Liver (tissue), 9 donors: ENCODE data around the gene MB21D2. TPM values are rescaled to one million over a fixed set of nuclear protein-coding genes. Genes with fewer than 3 reads are reported as not detected.

Experiments
- DNase-seq: peaks from one replicate; pipeline ENCODE4 v3.0.0-alpha.2; 2017; ENCODE audit warnings: low spot score
- H3K27ac ChIP-seq, 2 donors: one replicate each; pipeline ENCODE4 v1.7.0; 2013; ENCODE audit warnings: inconsistent platforms in 2 of 2, low read length in 2 of 2, control low read depth in 1 of 2, low read depth in 1 of 2, mild to moderate bottlenecking in 1 of 2
- H3K27me3 ChIP-seq, 4 donors: one replicate each; pipeline versions ENCODE4 v1.6.1 to v1.7.0; 2013; ENCODE audit warnings: low read length in 3 of 4, inconsistent platforms in 1 of 4, mild to moderate bottlenecking in 1 of 4, moderate library complexity in 1 of 4; ENCODE audit not compliant: control insufficient read depth in 4 of 4, insufficient read depth in 4 of 4
- H3K36me3 ChIP-seq, 4 donors: one replicate each; pipeline versions ENCODE4 v1.6.1 to v1.7.0; 2013; ENCODE audit warnings: low read length in 3 of 4, mild to moderate bottlenecking in 3 of 4, low read depth in 1 of 4, moderate library complexity in 1 of 4; ENCODE audit not compliant: control insufficient read depth in 4 of 4, insufficient read depth in 3 of 4
- H3K4me1 ChIP-seq, 4 donors: one replicate each; pipeline versions ENCODE4 v1.6.1 to v1.7.0; 2013; ENCODE audit warnings: low read length in 3 of 4, mild to moderate bottlenecking in 3 of 4, moderate library complexity in 1 of 4; ENCODE audit not compliant: control insufficient read depth in 4 of 4, insufficient read depth in 4 of 4
- H3K4me3 ChIP-seq, 3 donors: one replicate each; pipeline versions ENCODE4 v1.6.1 to v1.7.0; 2013; ENCODE audit warnings: low read length in 3 of 3, control low read depth in 1 of 3, low read depth in 1 of 3, mild to moderate bottlenecking in 1 of 3
- H3K9ac ChIP-seq, 2 donors: one replicate each; pipeline ENCODE4 v1.7.0; 2013; ENCODE audit warnings: low read length in 2 of 2, mild to moderate bottlenecking in 2 of 2, moderate library complexity in 2 of 2, control low read depth in 1 of 2, low read depth in 1 of 2
- H3K9me3 ChIP-seq, 4 donors: one replicate each; pipeline versions ENCODE4 v1.6.1 to v1.7.0; 2013; ENCODE audit warnings: low read length in 3 of 4; ENCODE audit not compliant: control insufficient read depth in 4 of 4
- EGR1 ChIP-seq, 2 donors: IDR thresholded peaks; 2 replicates each; pipeline ENCODE4 v1.6.1; 2016 to 2018; ENCODE audit warnings: antibody characterized with exemption in 2 of 2, low read depth in 2 of 2
- FOXA1 ChIP-seq: IDR thresholded peaks from 2 replicates; pipeline ENCODE4 v1.6.1; 2016; ENCODE audit warnings: antibody characterized with exemption
- FOXA2 ChIP-seq: IDR thresholded peaks from 2 replicates; pipeline ENCODE4 v1.6.1; 2016; ENCODE audit warnings: antibody characterized with exemption
- HNF4A ChIP-seq, 2 donors: conservative IDR thresholded peaks; 2 replicates each; pipeline ENCODE4 v1.6.1; 2016; ENCODE audit warnings: antibody characterized with exemption in 2 of 2, mild to moderate bottlenecking in 2 of 2
- HNF4G ChIP-seq: IDR thresholded peaks from 2 replicates; pipeline ENCODE4 v1.6.1; 2016; ENCODE audit warnings: antibody characterized with exemption
- JUND ChIP-seq, 2 donors: IDR thresholded peaks; 2 replicates each; pipeline ENCODE4 v1.6.1; 2016; ENCODE audit warnings: antibody characterized with exemption in 2 of 2
- NR2F2 ChIP-seq: IDR thresholded peaks from 2 replicates; pipeline ENCODE4 v1.6.1; 2016; ENCODE audit warnings: antibody characterized with exemption
- RAD21 ChIP-seq, 2 donors: IDR thresholded peaks; 2 replicates each; pipeline ENCODE4 v1.6.1; 2016; ENCODE audit warnings: antibody characterized with exemption in 2 of 2, mild to moderate bottlenecking in 2 of 2
- RXRA ChIP-seq, 2 donors: IDR thresholded peaks; 2 replicates each; pipeline ENCODE4 v1.6.1; 2017 to 2018; ENCODE audit warnings: antibody characterized with exemption in 2 of 2, mild to moderate bottlenecking in 1 of 2
- SP1 ChIP-seq: IDR thresholded peaks from 2 replicates; pipeline ENCODE4 v1.6.1; 2018; ENCODE audit warnings: antibody characterized with exemption, mild to moderate bottlenecking
- YY1 ChIP-seq: IDR thresholded peaks from 2 replicates; pipeline ENCODE4 v1.6.1; 2016; ENCODE audit warnings: antibody characterized with exemption, mild to moderate bottlenecking
- WGBS: extraction: QIAGEN DNeasy Blood & Tissue Kit; methylation state at CpG from one replicate; pipeline ENCODE4 v1.1.7; 2013; 5-methylcytosine and 5-hydroxymethylcytosine counted together
- polyA plus RNA-seq, 2 donors: library from polyadenylated mRNA; stranded (reverse) in 1 of 2; unstranded in 1 of 2; fragments of 200-250 nt in 1 of 2; fragments of >200 nt in 1 of 2; fragmentation: Nextera tagmentation in 1 of 2; extraction: Ambion mirVana in 1 of 2; gene quantifications; one replicate each; pipeline versions ENCODE4 v1.2.1 to v1.2.3, GENCODE V29; 2013 to 2015
- total RNA-seq, 2 donors: library from RNA; depleted of rRNA; stranded (reverse); fragments of >200 nt; gene quantifications; one replicate each; pipeline ENCODE4 v1.2.3, GENCODE V29; 2014
- TF ChIP-seq, protein P1 (sequence below): IDR thresholded peaks from 2 replicates; pipeline ENCODE4 v1.6.1; 2016; ENCODE audit warnings: antibody characterized with exemption
- TF ChIP-seq, protein P2 (sequence below): IDR thresholded peaks from 2 replicates; pipeline ENCODE4 v1.6.1; 2016; ENCODE audit warnings: antibody characterized with exemption, mild to moderate bottlenecking
- TF ChIP-seq, protein P3 (sequence below): IDR thresholded peaks from 2 replicates; pipeline ENCODE4 v1.6.1; 2016; ENCODE audit warnings: antibody characterized with exemption
- TF ChIP-seq, protein P4 (sequence below): IDR thresholded peaks from 2 replicates; pipeline ENCODE4 v1.6.1; 2016; ENCODE audit warnings: antibody characterized with exemption
- TF ChIP-seq, protein P5 (sequence below): fragments of 150-350 bp; IDR thresholded peaks from 2 replicates; pipeline ENCODE4 v1.5.1; 2017; ENCODE audit warnings: improper control_type of control experiment, low read depth, low read length; ENCODE audit not compliant: missing input control
- donor health status: healthy.
- donor health status: healthy.
- donor health status: healthy.
- donor health status: healthy.
- donor health status: healthy.

MB21D2 gene
- total and polyA plus RNA-seq, 4 donors = 0.13 to 1.9 (median 0.46) TPM

DNA sequence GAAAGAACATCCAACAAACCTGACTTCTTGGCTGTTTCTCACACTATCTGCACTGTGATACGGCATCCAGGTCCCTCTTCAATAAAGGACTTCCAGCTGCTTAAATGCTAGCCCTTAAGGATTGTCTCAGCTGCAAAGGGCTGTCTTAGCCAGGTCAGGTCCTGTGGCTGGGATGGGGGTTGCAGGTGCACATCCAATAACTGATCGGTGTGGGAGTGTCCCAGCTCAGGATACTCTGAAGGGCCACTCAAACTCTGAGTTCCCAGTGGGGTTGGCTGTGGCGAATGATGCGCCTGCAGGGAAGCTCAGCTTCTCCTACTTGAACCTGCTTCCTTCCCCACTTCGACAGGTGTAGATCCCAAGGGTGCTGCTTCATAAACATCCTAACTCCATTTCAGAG is 115.7 kb downstream of the MB21D2 start:
- no peaks in the 10 kb centered on the region for H3K27me3 ChIP-seq
- H3K9ac ChIP-seq = no peak overlapping the region
- WGBS = 91% methylated on average over 5 of the region's 5 CpGs
- no peaks in the 10 kb centered on the region for H3K9me3 ChIP-seq
- no peak overlapping the region for H3K4me3 ChIP-seq
- no peaks in the 10 kb centered on the region for H3K4me1 ChIP-seq
- no peak for TF ChIP-seq YY1
- TF ChIP-seq, protein P1, sequence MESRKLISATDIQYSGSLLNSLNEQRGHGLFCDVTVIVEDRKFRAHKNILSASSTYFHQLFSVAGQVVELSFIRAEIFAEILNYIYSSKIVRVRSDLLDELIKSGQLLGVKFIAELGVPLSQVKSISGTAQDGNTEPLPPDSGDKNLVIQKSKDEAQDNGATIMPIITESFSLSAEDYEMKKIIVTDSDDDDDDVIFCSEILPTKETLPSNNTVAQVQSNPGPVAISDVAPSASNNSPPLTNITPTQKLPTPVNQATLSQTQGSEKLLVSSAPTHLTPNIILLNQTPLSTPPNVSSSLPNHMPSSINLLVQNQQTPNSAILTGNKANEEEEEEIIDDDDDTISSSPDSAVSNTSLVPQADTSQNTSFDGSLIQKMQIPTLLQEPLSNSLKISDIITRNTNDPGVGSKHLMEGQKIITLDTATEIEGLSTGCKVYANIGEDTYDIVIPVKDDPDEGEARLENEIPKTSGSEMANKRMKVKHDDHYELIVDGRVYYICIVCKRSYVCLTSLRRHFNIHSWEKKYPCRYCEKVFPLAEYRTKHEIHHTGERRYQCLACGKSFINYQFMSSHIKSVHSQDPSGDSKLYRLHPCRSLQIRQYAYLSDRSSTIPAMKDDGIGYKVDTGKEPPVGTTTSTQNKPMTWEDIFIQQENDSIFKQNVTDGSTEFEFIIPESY = no peak
- TF ChIP-seq HNF4A (conservative IDR thresholded peaks at IDR 0.05) = no peak
- TF ChIP-seq, protein P2, sequence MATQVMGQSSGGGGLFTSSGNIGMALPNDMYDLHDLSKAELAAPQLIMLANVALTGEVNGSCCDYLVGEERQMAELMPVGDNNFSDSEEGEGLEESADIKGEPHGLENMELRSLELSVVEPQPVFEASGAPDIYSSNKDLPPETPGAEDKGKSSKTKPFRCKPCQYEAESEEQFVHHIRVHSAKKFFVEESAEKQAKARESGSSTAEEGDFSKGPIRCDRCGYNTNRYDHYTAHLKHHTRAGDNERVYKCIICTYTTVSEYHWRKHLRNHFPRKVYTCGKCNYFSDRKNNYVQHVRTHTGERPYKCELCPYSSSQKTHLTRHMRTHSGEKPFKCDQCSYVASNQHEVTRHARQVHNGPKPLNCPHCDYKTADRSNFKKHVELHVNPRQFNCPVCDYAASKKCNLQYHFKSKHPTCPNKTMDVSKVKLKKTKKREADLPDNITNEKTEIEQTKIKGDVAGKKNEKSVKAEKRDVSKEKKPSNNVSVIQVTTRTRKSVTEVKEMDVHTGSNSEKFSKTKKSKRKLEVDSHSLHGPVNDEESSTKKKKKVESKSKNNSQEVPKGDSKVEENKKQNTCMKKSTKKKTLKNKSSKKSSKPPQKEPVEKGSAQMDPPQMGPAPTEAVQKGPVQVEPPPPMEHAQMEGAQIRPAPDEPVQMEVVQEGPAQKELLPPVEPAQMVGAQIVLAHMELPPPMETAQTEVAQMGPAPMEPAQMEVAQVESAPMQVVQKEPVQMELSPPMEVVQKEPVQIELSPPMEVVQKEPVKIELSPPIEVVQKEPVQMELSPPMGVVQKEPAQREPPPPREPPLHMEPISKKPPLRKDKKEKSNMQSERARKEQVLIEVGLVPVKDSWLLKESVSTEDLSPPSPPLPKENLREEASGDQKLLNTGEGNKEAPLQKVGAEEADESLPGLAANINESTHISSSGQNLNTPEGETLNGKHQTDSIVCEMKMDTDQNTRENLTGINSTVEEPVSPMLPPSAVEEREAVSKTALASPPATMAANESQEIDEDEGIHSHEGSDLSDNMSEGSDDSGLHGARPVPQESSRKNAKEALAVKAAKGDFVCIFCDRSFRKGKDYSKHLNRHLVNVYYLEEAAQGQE = no peak
- TF ChIP-seq, protein P3, sequence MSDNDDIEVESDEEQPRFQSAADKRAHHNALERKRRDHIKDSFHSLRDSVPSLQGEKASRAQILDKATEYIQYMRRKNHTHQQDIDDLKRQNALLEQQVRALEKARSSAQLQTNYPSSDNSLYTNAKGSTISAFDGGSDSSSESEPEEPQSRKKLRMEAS = no peak
- TF ChIP-seq JUND (IDR thresholded peaks at IDR 0.05) = no peak
- no peak for TF ChIP-seq RXRA (IDR thresholded peaks at IDR 0.05)
- no peak for TF ChIP-seq FOXA2
- TF ChIP-seq RAD21 (IDR thresholded peaks at IDR 0.05) = no peak
- TF ChIP-seq SP1 = no peak
- TF ChIP-seq NR2F2 = no peak
- no peak for TF ChIP-seq EGR1 (IDR thresholded peaks at IDR 0.05; ENCODE audit: low read depth in 2 of 2)
- TF ChIP-seq, protein P4, sequence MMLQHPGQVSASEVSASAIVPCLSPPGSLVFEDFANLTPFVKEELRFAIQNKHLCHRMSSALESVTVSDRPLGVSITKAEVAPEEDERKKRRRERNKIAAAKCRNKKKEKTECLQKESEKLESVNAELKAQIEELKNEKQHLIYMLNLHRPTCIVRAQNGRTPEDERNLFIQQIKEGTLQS = no peak
- no peak for TF ChIP-seq FOXA1
- TF ChIP-seq, protein P5, sequence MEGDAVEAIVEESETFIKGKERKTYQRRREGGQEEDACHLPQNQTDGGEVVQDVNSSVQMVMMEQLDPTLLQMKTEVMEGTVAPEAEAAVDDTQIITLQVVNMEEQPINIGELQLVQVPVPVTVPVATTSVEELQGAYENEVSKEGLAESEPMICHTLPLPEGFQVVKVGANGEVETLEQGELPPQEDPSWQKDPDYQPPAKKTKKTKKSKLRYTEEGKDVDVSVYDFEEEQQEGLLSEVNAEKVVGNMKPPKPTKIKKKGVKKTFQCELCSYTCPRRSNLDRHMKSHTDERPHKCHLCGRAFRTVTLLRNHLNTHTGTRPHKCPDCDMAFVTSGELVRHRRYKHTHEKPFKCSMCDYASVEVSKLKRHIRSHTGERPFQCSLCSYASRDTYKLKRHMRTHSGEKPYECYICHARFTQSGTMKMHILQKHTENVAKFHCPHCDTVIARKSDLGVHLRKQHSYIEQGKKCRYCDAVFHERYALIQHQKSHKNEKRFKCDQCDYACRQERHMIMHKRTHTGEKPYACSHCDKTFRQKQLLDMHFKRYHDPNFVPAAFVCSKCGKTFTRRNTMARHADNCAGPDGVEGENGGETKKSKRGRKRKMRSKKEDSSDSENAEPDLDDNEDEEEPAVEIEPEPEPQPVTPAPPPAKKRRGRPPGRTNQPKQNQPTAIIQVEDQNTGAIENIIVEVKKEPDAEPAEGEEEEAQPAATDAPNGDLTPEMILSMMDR = no peak
- no peak for TF ChIP-seq HNF4G
- H3K36me3 ChIP-seq = no peaks in the 10 kb centered on the region
- no peak for DNase-seq
- H3K27ac ChIP-seq = no peak overlapping the region

DNA sequence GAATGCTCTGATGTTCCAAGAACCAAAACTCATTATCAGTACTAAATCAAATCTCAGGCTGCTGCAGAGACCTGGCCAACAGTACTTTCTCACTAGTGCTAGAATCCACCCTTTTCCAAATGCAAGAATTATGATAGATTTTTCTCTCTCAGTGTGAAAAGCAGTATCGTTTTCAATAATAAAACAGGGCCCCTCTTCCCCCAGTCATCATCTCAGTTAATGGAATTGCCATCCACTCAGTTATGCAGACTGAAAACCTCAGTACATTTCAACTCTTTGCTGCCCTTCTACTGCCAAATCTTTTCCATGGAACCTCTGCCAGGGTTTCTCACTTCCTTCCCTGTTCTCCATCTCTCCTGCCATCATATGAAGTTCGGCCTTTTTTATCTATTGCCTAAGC is 117.9 kb downstream of the MB21D2 start:
- no peaks in the 10 kb centered on the region for H3K27me3 ChIP-seq
- DNase-seq = no peak
- no peaks in the 10 kb centered on the region for H3K4me1 ChIP-seq
- WGBS = 83% methylated on average over 2 of the region's 2 CpGs
- no peaks in the 10 kb centered on the region for H3K9me3 ChIP-seq
- no peak overlapping the region for H3K4me3 ChIP-seq
- H3K9ac ChIP-seq = no peak overlapping the region
- no peaks in the 10 kb centered on the region for H3K36me3 ChIP-seq
- no peak overlapping the region for H3K27ac ChIP-seq
- TF ChIP-seq, protein P5 = no peak
